GM15510 (cell line): Measurements from ENCODE around the gene SLC13A5.

Source experiments
- POLR2A ChIP-seq: IDR thresholded peaks from 3 replicates; pipeline ENCODE4 v1.6.1; 2011; ENCODE audit warnings: borderline replicate concordance; ENCODE audit not compliant: insufficient read length; ENCODE audit errors: extremely low read depth

Gene SLC13A5

GRCh38 chr17:6681176-6681575 lies 32.0 kb downstream of the SLC13A5 start:
- no peak for TF ChIP-seq POLR2A

GRCh38 chr17:6679241-6679640 lies 33.9 kb downstream of the SLC13A5 start:
- no peak for TF ChIP-seq POLR2A

GRCh38 chr17:6677946-6678345 lies 35.2 kb downstream of the SLC13A5 start:
- TF ChIP-seq POLR2A = no peak

GRCh38 chr17:6677158-6677831 lies 35.9 kb downstream of the SLC13A5 start:
- TF ChIP-seq POLR2A = no peak

GRCh38 chr17:6676802-6677157 lies 36.4 kb downstream of the SLC13A5 start:
- no peak for TF ChIP-seq POLR2A

- no peak for TF ChIP-seq POLR2A
Observed at GRCh38 chr17:6675201-6675825, 37.9 kb downstream of the SLC13A5 start.

GRCh38 chr17:6674586-6674985 lies 38.6 kb downstream of the SLC13A5 start:
- no peak for TF ChIP-seq POLR2A

GRCh38 chr17:6671431-6671830 lies 41.7 kb downstream of the SLC13A5 start:
- TF ChIP-seq POLR2A = no peak

- no peak for TF ChIP-seq POLR2A
Observed at GRCh38 chr17:6670999-6671398, 42.2 kb downstream of the SLC13A5 start.

GRCh38 chr17:6670571-6670970 lies 42.6 kb downstream of the SLC13A5 start:
- TF ChIP-seq POLR2A = no peak

GRCh38 chr17:6669479-6670212 lies 43.5 kb downstream of the SLC13A5 start:
- TF ChIP-seq POLR2A = no peak

GRCh38 chr17:6668727-6669425 lies 44.3 kb downstream of the SLC13A5 start:
- no peak for TF ChIP-seq POLR2A

GRCh38 chr17:6668219-6668618 lies 45.0 kb downstream of the SLC13A5 start:
- no peak for TF ChIP-seq POLR2A

GRCh38 chr17:6667516-6667915 lies 45.7 kb downstream of the SLC13A5 start:
- no peak for TF ChIP-seq POLR2A

- TF ChIP-seq POLR2A = no peak
Observed at GRCh38 chr17:6666557-6666956, 46.6 kb downstream of the SLC13A5 start.

- TF ChIP-seq POLR2A = no peak
Observed at GRCh38 chr17:6666077-6666521, 47.1 kb downstream of the SLC13A5 start.

GRCh38 chr17:6661464-6661848 lies 51.7 kb downstream of the SLC13A5 start:
- TF ChIP-seq POLR2A = no peak
